Mesenchymal stem cell (in vitro differentiated cells and primary cell): ENCODE results near the gene PTGFRN.
A peak's percentile ranks its signal among the peaks of the same experiment; 100 is the strongest.

Experiments used
- DNase-seq: peaks from one replicate; pipeline ENCODE4 v3.0.0-alpha.2; 2013
- H2AFZ ChIP-seq: one replicate; pipeline ENCODE4 v1.6.1; 2013; ENCODE audit warnings: low read depth, mild to moderate bottlenecking, control low read depth, inconsistent platforms, low read length, moderate library complexity
- H2AK5ac ChIP-seq: 2 replicates; pipeline ENCODE4 v1.6.1; 2013; ENCODE audit warnings: low read length, moderate library complexity, mild to moderate bottlenecking, inconsistent platforms; ENCODE audit not compliant: severe bottlenecking
- H2BK120ac ChIP-seq: one replicate; pipeline ENCODE4 v1.6.1; 2013; ENCODE audit warnings: low read depth, mild to moderate bottlenecking, inconsistent platforms, low read length, moderate library complexity
- H2BK12ac ChIP-seq, 2 experiments: one replicate each; pipeline ENCODE4 v1.6.1; 2013; ENCODE audit warnings: inconsistent platforms in 2 of 2, low read length in 2 of 2, mild to moderate bottlenecking in 2 of 2, moderate library complexity in 2 of 2, control low read depth in 1 of 2
- H2BK15ac ChIP-seq: one replicate; pipeline ENCODE4 v1.6.1; 2013; ENCODE audit warnings: mild to moderate bottlenecking, low read depth, inconsistent platforms; ENCODE audit not compliant: poor library complexity, severe bottlenecking
- H2BK5ac ChIP-seq: 2 replicates; pipeline ENCODE4 v1.6.1; 2013; ENCODE audit warnings: low read depth, mild to moderate bottlenecking, low read length, control low read depth, inconsistent platforms; ENCODE audit not compliant: poor library complexity, severe bottlenecking
- H3K14ac ChIP-seq, 2 experiments: one replicate each; pipeline ENCODE4 v1.6.1; 2013; ENCODE audit warnings: inconsistent platforms in 2 of 2, low read length in 2 of 2, control low read depth in 1 of 2, mild to moderate bottlenecking in 1 of 2, moderate library complexity in 1 of 2
- H3K18ac ChIP-seq, 2 experiments: one replicate each; pipeline ENCODE4 v1.6.1; 2013; ENCODE audit warnings: inconsistent platforms in 2 of 2, low read length in 2 of 2, control low read depth in 1 of 2, low read depth in 1 of 2, mild to moderate bottlenecking in 1 of 2
- H3K23ac ChIP-seq, 2 experiments: one replicate each; pipeline ENCODE4 v1.6.1; 2013; ENCODE audit warnings: inconsistent platforms in 2 of 2, low read length in 2 of 2, mild to moderate bottlenecking in 2 of 2, moderate library complexity in 2 of 2, control low read depth in 1 of 2
- H3K27ac ChIP-seq: 2 replicates; pipeline ENCODE4 v1.5.1; 2013; ENCODE audit warnings: mild to moderate bottlenecking, moderate library complexity, low read length, control low read depth, inconsistent platforms; ENCODE audit not compliant: poor library complexity, severe bottlenecking
- H3K27me3 ChIP-seq, 2 experiments: 2 replicates each; pipeline versions ENCODE4 v1.6.1 to v1.7.0; 2013; ENCODE audit warnings: low read length in 2 of 2, mild to moderate bottlenecking in 2 of 2, moderate library complexity in 2 of 2, control low read depth in 1 of 2, inconsistent platforms in 1 of 2; ENCODE audit not compliant: control insufficient read depth in 1 of 2, insufficient read depth in 1 of 2
- H3K36me3 ChIP-seq, 2 experiments: 2 replicates each; pipeline versions ENCODE4 v1.6.1 to v1.7.0; 2013; ENCODE audit warnings: low read length in 2 of 2, control low read depth in 1 of 2, inconsistent platforms in 1 of 2, low read depth in 1 of 2, mild to moderate bottlenecking in 1 of 2; ENCODE audit not compliant: insufficient read depth in 2 of 2, control insufficient read depth in 1 of 2
- H3K4ac ChIP-seq, 2 experiments: one replicate each; pipeline ENCODE4 v1.6.1; 2013; ENCODE audit warnings: inconsistent platforms in 2 of 2, low read length in 2 of 2, mild to moderate bottlenecking in 2 of 2, moderate library complexity in 2 of 2, control low read depth in 1 of 2, low read depth in 1 of 2
- H3K4me1 ChIP-seq: 2 replicates; pipeline ENCODE4 v1.6.1; 2013; ENCODE audit warnings: low read depth, low read length, control low read depth; ENCODE audit not compliant: control insufficient read depth, insufficient read depth
- H3K4me2 ChIP-seq: 2 replicates; pipeline ENCODE4 v1.6.1; 2013; ENCODE audit warnings: low read length, mild to moderate bottlenecking, inconsistent platforms; ENCODE audit not compliant: poor library complexity, severe bottlenecking
- H3K4me3 ChIP-seq, 2 experiments: 2 replicates each; pipeline versions ENCODE4 v1.5.1 to v1.7.0; 2013; ENCODE audit warnings: low read length in 2 of 2, mild to moderate bottlenecking in 2 of 2, control low read depth in 1 of 2, low read depth in 1 of 2; ENCODE audit not compliant: insufficient read depth in 1 of 2
- H3K79me1 ChIP-seq: replicated peaks from 2 replicates; pipeline ENCODE4 v1.6.1; 2013; ENCODE audit warnings: mild to moderate bottlenecking, control low read depth, low read length, inconsistent platforms; ENCODE audit not compliant: poor library complexity, severe bottlenecking
- H3K9ac ChIP-seq: 2 replicates; pipeline ENCODE4 v1.7.0; 2013; ENCODE audit warnings: mild to moderate bottlenecking, low read length, moderate library complexity
- H3K9me3 ChIP-seq: 2 replicates; pipeline ENCODE4 v1.7.0; 2013; ENCODE audit warnings: mild to moderate bottlenecking, low read length; ENCODE audit not compliant: control insufficient read depth
- H4K8ac ChIP-seq: one replicate; pipeline ENCODE4 v1.6.1; 2013; ENCODE audit warnings: inconsistent platforms, mild to moderate bottlenecking, low read length, moderate library complexity
- H4K91ac ChIP-seq: one replicate; pipeline ENCODE4 v1.6.1; 2013; ENCODE audit warnings: mild to moderate bottlenecking, low read length, inconsistent platforms
- WGBS: methylation state at CpG from one replicate; pipeline ENCODE4 v1.1.7; 2013; ENCODE audit warnings: mixed read lengths; 5-methylcytosine and 5-hydroxymethylcytosine counted together

Gene PTGFRN

DNA sequence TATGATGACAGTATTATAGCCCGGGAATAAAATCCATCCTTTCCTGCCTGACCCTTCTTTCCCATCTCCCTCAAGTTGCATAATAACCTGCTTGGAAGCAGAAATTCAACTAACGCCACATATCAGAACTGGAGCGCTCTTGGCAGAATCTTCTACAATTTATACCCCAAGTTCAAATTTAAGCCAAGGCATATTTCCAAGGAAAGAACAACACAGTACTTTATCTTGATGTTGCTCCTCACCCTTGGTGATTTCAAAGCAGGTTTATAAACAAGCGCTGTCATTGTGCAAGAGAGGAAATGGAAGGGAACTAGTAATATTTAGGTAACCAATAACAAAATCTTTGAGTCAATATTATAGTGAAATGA lies 38.0 kb upstream of the PTGFRN start:
- peak overlapping the region; percentile 17 for H3K27ac ChIP-seq
- H3K79me1 ChIP-seq = no peaks in the 10 kb centered on the region
- H3K9ac ChIP-seq = peak overlapping the region; percentile 21
- H3K4me2 ChIP-seq = no peak overlapping the region
- no peak overlapping the region for H4K91ac ChIP-seq
- no peak overlapping the region for H2BK5ac ChIP-seq
- no peak overlapping the region for H3K4ac ChIP-seq
- no peak overlapping the region for H3K23ac ChIP-seq
- H2BK120ac ChIP-seq = no peak overlapping the region
- H3K9me3 ChIP-seq = peaks cover 1% of the 10 kb centered on the region
- H4K8ac ChIP-seq = no peak overlapping the region
- H2AFZ ChIP-seq = no peak overlapping the region
- H3K4me3 ChIP-seq = no peak overlapping the region
- H3K18ac ChIP-seq = no peak overlapping the region
- H2BK12ac ChIP-seq = no peak overlapping the region
- H2BK15ac ChIP-seq = no peak overlapping the region
- H2AK5ac ChIP-seq = no peak overlapping the region
- no peak for DNase-seq
- H3K27me3 ChIP-seq = no peaks in the 10 kb centered on the region
- 97% methylated on average over 3 of the region's 4 CpGs for WGBS
- no peak overlapping the region for H3K14ac ChIP-seq
- no peaks in the 10 kb centered on the region for H3K36me3 ChIP-seq
- H3K4me1 ChIP-seq = no peaks in the 10 kb centered on the region

DNA sequence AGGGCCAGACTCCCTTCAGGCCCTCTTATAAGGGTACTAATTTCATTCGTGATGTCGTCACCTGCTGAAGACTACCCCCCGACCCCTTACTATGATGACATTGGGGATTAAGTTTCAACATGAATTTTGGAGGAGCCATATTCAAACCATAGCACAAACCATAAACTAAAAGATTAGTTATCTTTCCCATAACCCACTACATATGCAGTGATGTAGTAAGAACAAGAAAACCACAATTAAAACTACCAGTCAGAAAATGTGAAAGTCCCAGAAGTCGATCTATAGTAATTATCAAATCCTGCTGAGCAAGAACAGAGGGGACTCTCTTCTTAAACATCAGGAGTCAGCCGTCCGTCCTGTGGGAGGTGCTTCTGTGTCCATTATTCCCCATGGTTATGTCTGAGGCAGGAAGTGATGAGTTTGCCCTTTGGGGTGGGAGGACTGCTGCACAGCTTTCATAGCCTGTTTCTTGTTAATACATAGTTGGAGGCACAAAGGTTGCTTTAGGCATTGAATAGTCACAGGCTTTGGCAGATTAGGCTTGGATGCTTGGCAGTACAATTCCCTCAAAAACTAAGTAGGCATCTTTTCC lies 35.9 kb upstream of the PTGFRN start:
- Histone ChIP-seq H4K91ac (no peak overlapping the region), H3K23ac (no peak overlapping the region), H3K27me3 (no peaks in the 10 kb centered on the region), H3K4me3 (no peak overlapping the region), H4K8ac (peak overlapping the region; percentile 68), H3K4me2 (no peak overlapping the region), H3K18ac (peak overlapping the region in 1 of 2 experiments; percentile 70), H3K4me1 (peaks cover 4% of the 10 kb centered on the region), H3K27ac (no peak overlapping the region), H3K9me3 (no peaks in the 10 kb centered on the region), H3K36me3 (no peaks in the 10 kb centered on the region), H2BK5ac (no peak overlapping the region), H2BK15ac (no peak overlapping the region), H3K79me1 (no peaks in the 10 kb centered on the region), H3K14ac (no peak overlapping the region), H2BK120ac (no peak overlapping the region), H3K4ac (no peak overlapping the region), H2AFZ (no peak overlapping the region), H3K9ac (no peak overlapping the region), H2BK12ac (peak overlapping the region in 1 of 2 experiments; percentile 50), H2AK5ac (no peak overlapping the region)
- WGBS = 80% methylated on average over 6 of the region's 6 CpGs
- no peak for DNase-seq

DNA sequence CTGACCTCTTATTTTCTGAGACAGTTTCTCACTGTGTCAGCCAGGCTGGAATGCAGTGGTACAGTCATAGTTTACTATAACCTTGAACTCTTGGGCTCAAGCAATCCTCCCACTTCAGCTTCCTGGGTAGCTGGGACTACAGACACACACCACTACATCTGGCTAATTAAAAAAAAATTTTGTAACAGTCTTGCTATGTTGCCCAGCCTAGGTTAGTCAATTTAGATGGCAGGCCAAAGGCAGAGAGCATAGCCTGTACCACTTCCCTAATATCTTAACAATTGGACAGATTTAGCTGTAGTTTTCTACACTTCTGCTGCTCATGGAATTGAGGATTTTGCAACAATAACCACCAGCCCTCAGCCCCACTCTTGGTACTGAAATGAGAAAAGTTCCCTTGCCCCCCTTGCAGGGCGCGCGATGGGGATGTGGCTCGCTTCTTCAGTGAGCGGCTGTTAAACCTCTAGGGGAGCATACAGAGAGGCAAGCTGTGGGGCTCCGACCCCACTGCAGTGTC lies 34.9 kb upstream of the PTGFRN start:
- no peaks in the 10 kb centered on the region for H3K79me1 ChIP-seq
- H3K9me3 ChIP-seq = no peaks in the 10 kb centered on the region
- H3K18ac ChIP-seq = no peak overlapping the region
- no peak overlapping the region for H3K23ac ChIP-seq
- WGBS = 97% methylated on average over 6 of the region's 6 CpGs
- no peak overlapping the region for H2BK5ac ChIP-seq
- peaks cover 12% of the 10 kb centered on the region for H3K4me1 ChIP-seq
- H3K27me3 ChIP-seq = no peaks in the 10 kb centered on the region
- H2BK120ac ChIP-seq = peak overlapping the region; percentile 87
- H2BK15ac ChIP-seq = no peak overlapping the region
- H3K14ac ChIP-seq = no peak overlapping the region
- H2AK5ac ChIP-seq = peak overlapping the region; percentile 55
- peak overlapping the region; percentile 57 for H2AFZ ChIP-seq
- no peak overlapping the region for H3K4me2 ChIP-seq
- peak overlapping the region in 1 of 2 experiments; percentile 64 for H2BK12ac ChIP-seq
- no peak overlapping the region for H3K4ac ChIP-seq
- no peaks in the 10 kb centered on the region for H3K36me3 ChIP-seq
- no peak overlapping the region for H4K91ac ChIP-seq
- H3K27ac ChIP-seq = no peak overlapping the region
- peak; percentile 70 for DNase-seq
- H4K8ac ChIP-seq = no peak overlapping the region
- H3K9ac ChIP-seq = no peak overlapping the region
- H3K4me3 ChIP-seq = no peak overlapping the region

DNA sequence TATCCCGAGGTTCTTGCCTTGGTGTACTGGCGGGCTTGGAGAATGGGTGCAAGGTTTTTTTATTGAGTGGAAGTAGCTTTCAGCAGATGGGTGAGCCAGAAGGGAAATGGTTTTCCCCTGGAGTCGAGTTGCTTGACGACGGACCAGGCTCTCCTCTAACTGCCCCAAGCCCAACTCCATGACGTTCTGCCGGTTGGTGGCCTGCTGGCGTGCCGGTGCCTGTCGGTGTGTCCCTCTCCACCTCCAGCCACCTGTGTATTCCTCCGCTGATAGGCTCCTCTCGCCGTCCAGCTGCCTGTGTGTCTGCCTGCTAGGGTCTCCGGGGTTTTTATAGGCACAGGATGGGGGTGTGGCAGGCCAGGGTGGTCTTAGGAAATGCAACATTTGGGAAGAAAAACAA lies 34.3 kb upstream of the PTGFRN start:
- no peak for DNase-seq
- peak overlapping the region in 1 of 2 experiments; percentile 71 for H3K4ac ChIP-seq
- H3K23ac ChIP-seq = no peak overlapping the region
- no peak overlapping the region for H3K4me2 ChIP-seq
- 86% methylated on average over 11 of the region's 14 CpGs for WGBS
- H3K79me1 ChIP-seq = no peaks in the 10 kb centered on the region
- no peaks in the 10 kb centered on the region for H3K36me3 ChIP-seq
- no peaks in the 10 kb centered on the region for H3K27me3 ChIP-seq
- peak overlapping the region in 1 of 2 experiments; percentile 87 for H3K18ac ChIP-seq
- H4K91ac ChIP-seq = peak overlapping the region; percentile 57
- no peaks in the 10 kb centered on the region for H3K9me3 ChIP-seq
- peak overlapping the region; percentile 34 to 88 for H2BK12ac ChIP-seq
- no peak overlapping the region for H3K27ac ChIP-seq
- H4K8ac ChIP-seq = peak overlapping the region; percentile 5
- no peak overlapping the region for H2BK15ac ChIP-seq
- H3K9ac ChIP-seq = no peak overlapping the region
- H2BK5ac ChIP-seq = no peak overlapping the region
- H2AFZ ChIP-seq = no peak overlapping the region
- peak overlapping the region; percentile 55 for H2AK5ac ChIP-seq
- peaks cover 12% of the 10 kb centered on the region for H3K4me1 ChIP-seq
- H2BK120ac ChIP-seq = no peak overlapping the region
- no peak overlapping the region for H3K4me3 ChIP-seq
- no peak overlapping the region for H3K14ac ChIP-seq
